H1 (cell line): ENCODE data around the gene ZMYM2. TPM values are rescaled to one million over a fixed set of nuclear protein-coding genes. Genes with fewer than 3 reads are reported as not detected.

Experiments
- CTCF ChIA-PET: fragments of 300-600 bp; sonication (Branson Sonifier 250); formaldehyde crosslinking; loops from one replicate; lab custom pipeline; 2021; ENCODE audit not compliant: partially characterized antibody; lab: Charles Lee
- POLR2A ChIA-PET: fragments of 300-600 bp; sonication (Branson Sonifier 250); formaldehyde crosslinking; loops from one replicate; lab custom pipeline; 2021; ENCODE audit warnings: inconsistent platforms; ENCODE audit not compliant: partially characterized antibody; lab: Charles Lee
- DNase-seq, 2 experiments: peaks; one replicate each; pipeline versions ENCODE4 v3.0.0 to v3.0.0-alpha.2; 2010 to 2022; ENCODE audit warnings: low spot score in 2 of 2, low read depth in 1 of 2, mixed read lengths in 1 of 2
- FAIRE-seq: peaks from 2 replicates; lab custom pipeline; 2011; peaks lifted over from hg19 to GRCh38; lab: Jason Lieb, UNC
- H2AFZ ChIP-seq: 2 replicates; pipeline ENCODE4 v1.8.1; 2012; ENCODE audit warnings: low read length, inconsistent platforms
- H2AK5ac ChIP-seq: 2 replicates; pipeline ENCODE4 v1.6.1; 2013; ENCODE audit warnings: low read depth, low read length
- H2BK120ac ChIP-seq: replicated peaks from 2 replicates; pipeline ENCODE3; 2013; ENCODE audit warnings: low read depth, low read length, inconsistent platforms
- H2BK12ac ChIP-seq: 2 replicates; pipeline ENCODE4 v1.6.1; 2013; ENCODE audit warnings: low read depth, low read length
- H2BK15ac ChIP-seq: 2 replicates; pipeline ENCODE4 v1.6.1; 2013; ENCODE audit warnings: low read length
- H2BK20ac ChIP-seq: 2 replicates; pipeline ENCODE4 v1.6.1; 2013; ENCODE audit warnings: low read length
- H2BK5ac ChIP-seq: 2 replicates; pipeline ENCODE4 v1.6.1; 2013; ENCODE audit warnings: low read depth, low read length
- H3K14ac ChIP-seq: 2 replicates; pipeline ENCODE4 v1.6.1; 2013; ENCODE audit warnings: inconsistent platforms; ENCODE audit not compliant: insufficient read length
- H3K18ac ChIP-seq: 2 replicates; pipeline ENCODE4 v1.6.1; 2013; ENCODE audit warnings: low read length; ENCODE audit errors: extremely low read depth
- H3K23ac ChIP-seq: 2 replicates; pipeline ENCODE4 v1.6.1; 2013; ENCODE audit warnings: inconsistent platforms; ENCODE audit not compliant: insufficient read length
- H3K23me2 ChIP-seq: 2 replicates; pipeline ENCODE4 v1.6.1; 2013; ENCODE audit warnings: low read depth, low read length
- H3K27ac ChIP-seq: 2 replicates; pipeline ENCODE4 v1.6.1; 2011; ENCODE audit warnings: low read depth, low read length, inconsistent platforms
- H3K27me3 ChIP-seq, 4 experiments: replicated peaks in 1 of 4; 1 replicate in 1 of 4; 2 replicates in 3 of 4; pipeline versions ENCODE4 v1.6.1 to v1.8.1; 2011 to 2013; ENCODE audit warnings: low read length in 3 of 4, mild to moderate bottlenecking in 3 of 4, inconsistent platforms in 2 of 4, mixed read lengths in 2 of 4, moderate library complexity in 1 of 4; ENCODE audit not compliant: control insufficient read depth in 3 of 4, insufficient read depth in 3 of 4; ENCODE audit errors: extremely low read depth in 1 of 4
- H3K36me3 ChIP-seq, 4 experiments: 2 replicates each; pipeline versions ENCODE4 v1.6.1 to v1.8.1; 2011 to 2013; ENCODE audit warnings: mild to moderate bottlenecking in 4 of 4, low read length in 3 of 4, moderate library complexity in 2 of 4, control low read depth in 1 of 4, inconsistent platforms in 1 of 4; ENCODE audit not compliant: insufficient read depth in 4 of 4, control insufficient read depth in 2 of 4
- H3K4ac ChIP-seq: replicated peaks from 2 replicates; pipeline ENCODE3; 2013; ENCODE audit warnings: low read length, low read depth, mixed read lengths, inconsistent platforms; ENCODE audit not compliant: insufficient read length
- H3K4me1 ChIP-seq, 4 experiments: replicated peaks in 1 of 4; 1 replicate in 1 of 4; 2 replicates in 3 of 4; pipeline versions ENCODE4 v1.6.1 to v1.8.1; 2011 to 2013; ENCODE audit warnings: low read length in 3 of 4, inconsistent platforms in 2 of 4, mixed read lengths in 1 of 4; ENCODE audit not compliant: insufficient read depth in 4 of 4, control insufficient read depth in 3 of 4
- H3K4me2 ChIP-seq, 2 experiments: 2 replicates each; pipeline versions ENCODE4 v1.6.1 to v1.8.1; 2011 to 2013; ENCODE audit warnings: low read depth in 2 of 2, low read length in 2 of 2, control low read depth in 1 of 2, inconsistent platforms in 1 of 2, mild to moderate bottlenecking in 1 of 2; ENCODE audit not compliant: insufficient read depth in 1 of 2
- H3K4me3 ChIP-seq, 4 experiments: fragments of 200-600, 300-600 bp in 1 of 4; sonication (generic), shearing (Covaris generic), sonication (Bioruptor Twin) in 1 of 4; 2 replicates each; pipeline versions ENCODE4 v1.5.1 to v1.8.1; 2011 to 2016; ENCODE audit warnings: low read length in 4 of 4, low read depth in 3 of 4, control low read depth in 2 of 4, inconsistent platforms in 2 of 4, mild to moderate bottlenecking in 2 of 4, mixed read lengths in 1 of 4, moderate library complexity in 1 of 4; ENCODE audit not compliant: insufficient read depth in 2 of 4; ENCODE audit errors: extremely low read depth in 1 of 4
- H3K56ac ChIP-seq: replicated peaks from 2 replicates; pipeline ENCODE3; 2013; ENCODE audit warnings: low read depth, mild to moderate bottlenecking, mixed read lengths, low read length, inconsistent platforms; ENCODE audit not compliant: insufficient read length
- H3K79me1 ChIP-seq: 2 replicates; pipeline ENCODE4 v1.6.1; 2013; ENCODE audit warnings: low read depth, low read length, control low read depth
- H3K79me2 ChIP-seq, 2 experiments: 2 replicates each; pipeline versions ENCODE4 v1.6.1 to v1.8.1; 2012 to 2013; ENCODE audit warnings: low read length in 2 of 2, mild to moderate bottlenecking in 2 of 2, inconsistent platforms in 1 of 2; ENCODE audit not compliant: insufficient read depth in 2 of 2, control insufficient read depth in 1 of 2
- H3K9ac ChIP-seq, 4 experiments: replicated peaks in 1 of 4; 1 replicate in 1 of 4; 2 replicates in 3 of 4; pipeline versions ENCODE4 v1.6.1 to v1.8.1; 2011 to 2013; ENCODE audit warnings: low read depth in 3 of 4, low read length in 3 of 4, control low read depth in 2 of 4, mild to moderate bottlenecking in 2 of 4, moderate library complexity in 2 of 4, inconsistent platforms in 1 of 4; ENCODE audit errors: extremely low read depth in 1 of 4
- H3K9me3 ChIP-seq, 2 experiments: 2 replicates each; pipeline versions ENCODE4 v1.6.1 to v1.8.1; 2012 to 2013; ENCODE audit warnings: mild to moderate bottlenecking in 2 of 2, moderate library complexity in 2 of 2, control low read depth in 1 of 2, inconsistent platforms in 1 of 2, low read depth in 1 of 2, low read length in 1 of 2, mixed read lengths in 1 of 2; ENCODE audit not compliant: insufficient read depth in 2 of 2
- H4K20me1 ChIP-seq, 2 experiments: replicated peaks in 1 of 2; 2 replicates each; pipeline versions ENCODE3 to v1.8.1; 2011 to 2013; ENCODE audit warnings: inconsistent platforms in 2 of 2, low read length in 2 of 2, mild to moderate bottlenecking in 1 of 2; ENCODE audit not compliant: insufficient read depth in 2 of 2, control insufficient read depth in 1 of 2
- H4K5ac ChIP-seq: 2 replicates; pipeline ENCODE4 v1.6.1; 2013; ENCODE audit warnings: low read length, low read depth, mixed read lengths, inconsistent platforms; ENCODE audit not compliant: insufficient read length
- H4K8ac ChIP-seq: 2 replicates; pipeline ENCODE4 v1.8.0; 2013; ENCODE audit warnings: mild to moderate bottlenecking, moderate library complexity, low read length, inconsistent platforms; ENCODE audit not compliant: insufficient read depth; ENCODE audit errors: extremely low read depth
- H4K91ac ChIP-seq: replicated peaks from 2 replicates; pipeline ENCODE3; 2013; ENCODE audit warnings: low read length, mixed read lengths, inconsistent platforms; ENCODE audit not compliant: insufficient read length
- BACH1 ChIP-seq: IDR thresholded peaks from 2 replicates; pipeline ENCODE4 v1.6.1; 2012; ENCODE audit warnings: low read length, improper control_type of control experiment
- CBX8 ChIP-seq: fragments of 300-800, 300-1000 bp; sonication (generic); IDR thresholded peaks from 2 replicates; pipeline ENCODE4 v1.7.1; 2016; ENCODE audit warnings: low read depth, low read length, borderline replicate concordance
- CREB1 ChIP-seq: IDR thresholded peaks from 2 replicates; pipeline ENCODE4 v1.6.1; 2012; ENCODE audit warnings: inconsistent platforms
- EZH2 ChIP-seq: fragments of 200-600 bp; sonication (generic); IDR thresholded peaks from 2 replicates; pipeline ENCODE4 v1.7.1; 2012; ENCODE audit warnings: low read depth, mild to moderate bottlenecking, moderate library complexity, low read length, inconsistent platforms; ENCODE audit not compliant: severe bottlenecking
- GABPA ChIP-seq: IDR thresholded peaks from 2 replicates; pipeline ENCODE4 v1.6.1; 2011; ENCODE audit warnings: mild to moderate bottlenecking, low read length, moderate library complexity, borderline replicate concordance; ENCODE audit not compliant: insufficient read depth
- JUN ChIP-seq: IDR thresholded peaks from 2 replicates; pipeline ENCODE4 v1.6.1; 2011; ENCODE audit warnings: low read depth, mild to moderate bottlenecking, improper control_type of control experiment, low read length
- JUND ChIP-seq: IDR thresholded peaks from 2 replicates; pipeline ENCODE4 v1.6.1; 2011; ENCODE audit warnings: mild to moderate bottlenecking, improper control_type of control experiment, low read length
- KDM5A ChIP-seq: fragments of 200-600 bp; IDR thresholded peaks from 2 replicates; pipeline ENCODE4 v1.7.1; 2012; ENCODE audit warnings: mild to moderate bottlenecking, low read length, inconsistent platforms, mixed read lengths
- PHF8 ChIP-seq: fragments of 200-600 bp; sonication (generic); conservative IDR thresholded peaks from 2 replicates; pipeline ENCODE4 v1.7.1; 2012; ENCODE audit warnings: low read depth, mild to moderate bottlenecking, inconsistent platforms, low read length, moderate library complexity
- POLR2A ChIP-seq, 2 experiments: IDR thresholded peaks; 1 replicate in 1 of 2; 2 replicates in 1 of 2; pipeline ENCODE4 v1.6.1; 2011; ENCODE audit warnings: low read depth in 2 of 2, low read length in 2 of 2, mild to moderate bottlenecking in 2 of 2; ENCODE audit errors: control extremely low read depth in 1 of 2
- RBBP5 ChIP-seq: IDR thresholded peaks from 2 replicates; pipeline ENCODE4 v1.7.1; 2012; ENCODE audit warnings: low read depth, mild to moderate bottlenecking, inconsistent platforms, low read length, moderate library complexity, borderline replicate concordance
- RXRA ChIP-seq: IDR thresholded peaks from 2 replicates; pipeline ENCODE4 v1.6.1; 2011; ENCODE audit warnings: low read depth, mild to moderate bottlenecking, low read length, moderate library complexity; ENCODE audit not compliant: insufficient read depth
- SP2 ChIP-seq: IDR thresholded peaks from 2 replicates; pipeline ENCODE4 v1.6.1; 2012; ENCODE audit warnings: mild to moderate bottlenecking, low read length, inconsistent platforms
- TAF7 ChIP-seq: optimal IDR thresholded peaks from 2 replicates; pipeline ENCODE3; 2011; ENCODE audit warnings: low read depth, mild to moderate bottlenecking, inconsistent platforms, low read length, moderate library complexity, borderline replicate concordance
- TBP ChIP-seq: IDR thresholded peaks from 2 replicates; pipeline ENCODE4 v1.6.1; 2011; ENCODE audit warnings: low read depth, low read length, improper control_type of control experiment
- WGBS, 2 experiments: shearing (Covaris generic) in 1 of 2; methylation state at CpG; one replicate each; pipeline versions ENCODE4 v1.1.6 to v1.1.7; 2013 to 2015; ENCODE audit warnings: low lambda C conversion rate in 2 of 2, mixed read lengths in 2 of 2, inconsistent platforms in 1 of 2, low coverage in 1 of 2, missing lambda C conversion rate in 1 of 2; ENCODE audit not compliant: insufficient replicate concordance in 2 of 2, insufficient coverage in 1 of 2, insufficient read length in 1 of 2; ENCODE audit errors: extremely low coverage in 1 of 2, missing lambda C conversion rate in 1 of 2; 5-methylcytosine and 5-hydroxymethylcytosine counted together
- polyA plus RNA-seq, 7 experiments: library from polyadenylated mRNA; depleted of rRNA in 3 of 7; stranded (reverse) in 5 of 7; unstranded in 2 of 7; fragments of >200 nt in 5 of 7; fragments of 200-250 nt in 2 of 7; gene quantifications; 1 replicate in 5 of 7; 2 replicates in 1 of 7; 4 replicates in 1 of 7; pipeline versions ENCODE4 v1.2.1 to v1.2.3, GENCODE V29; 2011 to 2013; ENCODE audit warnings: missing spikeins in 2 of 7, mixed read lengths in 2 of 7
- total RNA-seq: library from RNA; stranded (reverse); fragmentation: NEBNext Ultra II Directional; extraction: Animal tissue kit (Norgen Biotek cat#: 25700); gene quantifications from 2 replicates; pipeline ENCODE4 v1.2.1, GENCODE V29; 2021

The ZMYM2 gene
- total and polyA plus RNA-seq, 2 of the 8 experiments (the other 6 are each of a cell fraction or from before 2014, with no cell fraction given): 41.2 to 159 TPM

GRCh38 chr13:20130652-20131051 is 172.1 kb downstream of the ZMYM2 start:
- H4K5ac ChIP-seq: no peak overlapping the region
- no peaks in the 10 kb centered on the region for H4K20me1 ChIP-seq
- H2AK5ac ChIP-seq: peak overlapping the region; percentile 82; the same call in 1 of the 2 replicates
- ChIA-PET CTCF (interaction anchor here (0.8 to 1.6 kb wide), 5 partner anchors 9 to 60 kb away, joined by 3 to 6 read pairs (median 4); no protein-coding TSS in a partner anchor), POLR2A (interaction anchor here (1.8 kb wide), 1 partner anchor 9 kb away, joined by 4 read pairs; no protein-coding TSS in a partner anchor)
- H3K4ac ChIP-seq: no peak overlapping the region
- no peak for FAIRE-seq
- H3K27me3 ChIP-seq: peaks cover 0 to 20% (median 15%) of the 10 kb centered on the region in 4 experiments; a peak in 6 of 7 replicates
- peaks cover 25% of the 10 kb centered on the region for H3K23me2 ChIP-seq
- H3K79me1 ChIP-seq: no peaks in the 10 kb centered on the region
- H2BK12ac ChIP-seq: 0 out of 2 replicates have a peak overlapping the region, but pooled peaks have one; percentile 43
- DNase-seq: no peak
- no peak overlapping the region for H3K18ac ChIP-seq
- no peak overlapping the region for H2BK120ac ChIP-seq
- no peak overlapping the region for H4K8ac ChIP-seq
- H2AFZ ChIP-seq: no peak overlapping the region
- peak overlapping the region; percentile 5 for H3K56ac ChIP-seq
- 87% methylated on average over 2 of the region's 2 CpGs; no CpG with 5 or more reads in 1 of the 2 experiments for WGBS, 2 experiments
- H4K91ac ChIP-seq: no peak overlapping the region
- no peak overlapping the region for H3K4me2 ChIP-seq
- H3K9me3 ChIP-seq: no peaks in the 10 kb centered on the region
- H3K14ac ChIP-seq: no peak overlapping the region
- H3K4me3 ChIP-seq: no peak overlapping the region
- peaks cover 0 to 7% (median 2%) of the 10 kb centered on the region in 4 experiments; a peak in 4 of 7 replicates for H3K4me1 ChIP-seq
- no peak overlapping the region for H3K23ac ChIP-seq
- H2BK5ac ChIP-seq: no peak overlapping the region
- no peak overlapping the region; the same call in 1 of the 2 replicates for H2BK20ac ChIP-seq
- no peaks in the 10 kb centered on the region for H3K79me2 ChIP-seq
- H3K27ac ChIP-seq: no peak overlapping the region
- no peak overlapping the region for H2BK15ac ChIP-seq
- no peak overlapping the region for H3K9ac ChIP-seq
- H3K36me3 ChIP-seq: no peaks in the 10 kb centered on the region
- TF ChIP-seq RXRA (no peak), TAF7 (no peak), RBBP5 (no peak), BACH1 (no peak), PHF8 (no peak), TBP (no peak), POLR2A (IDR thresholded peaks at IDR 0.05; ENCODE audit: control extremely low read depth in 1 of 2, low read depth in 2 of 2, low read length in 2 of 2) (no peak), EZH2 (no peak), JUN (no peak), JUND (no peak), CBX8 (no peak), KDM5A (no peak), GABPA (no peak), CREB1 (no peak), SP2 (no peak)
